ENCODE results near the gene PRDM15. TPM values are rescaled to one million over a fixed set of nuclear protein-coding genes. Genes with fewer than 3 reads are reported as not detected.

PRDM15 gene
- total RNA-seq, 4 donors from 2014 or later, result 6.4 to 88.4 (median 21.1) TPM

DNA sequence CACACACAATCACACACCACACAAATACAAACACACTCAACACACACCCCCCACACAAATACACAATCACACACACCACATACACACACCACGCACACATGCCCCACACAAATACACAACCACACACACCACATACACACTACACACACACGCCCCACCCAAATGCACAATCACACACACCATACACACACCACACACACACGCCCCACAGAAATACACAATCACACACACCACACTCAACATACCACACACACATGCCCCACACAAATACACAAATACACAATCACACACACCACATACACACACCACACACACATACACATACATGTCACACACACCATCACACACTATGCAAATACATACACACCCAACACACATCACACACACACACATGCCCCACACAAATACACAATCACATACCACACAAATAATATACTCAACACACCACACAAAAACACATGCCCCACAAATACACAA is 50.2 kb downstream of the PRDM15 start:
- Histone ChIP-seq H3K9me3 (no peaks in the 10 kb centered on the region), H3K27me3 (no peaks in the 10 kb centered on the region), H3K4me3 (no peak overlapping the region), H3K36me3 (no peaks in the 10 kb centered on the region), H3K27ac (no peak overlapping the region), H3K4me1 (no peaks in the 10 kb centered on the region)
- TF ChIP-seq EP300 (IDR thresholded peaks at IDR 0.05; ENCODE audit: low read depth), result no peak
- no peak for TF ChIP-seq POLR2A (IDR thresholded peaks at IDR 0.05)
- TF ChIP-seq POLR2AphosphoS5 (IDR thresholded peaks at IDR 0.05), result no peak
- TF ChIP-seq CTCF (IDR thresholded peaks at IDR 0.05), result no peak
- intact Hi-C loops (cut with DNase I; ENCODE audit: low total_unique reads) (no loop called here), in situ Hi-C loops (cut with MboI; ENCODE audit: low pct_ligation_motif_present in 1 of 4, low pct_unique_long_range_greater_than_20kb in 1 of 4, low sequenced_read_pairs in 3 of 4) (loop anchor here in 1 of 4 donors (10.0 kb wide), 1 partner anchor 296 kb away; no protein-coding TSS in a partner anchor)
- no peak for DNase-seq
- 63 to 65% methylated on average over 3 of the region's 3 CpGs for WGBS, 2 donors (ENCODE audit: low coverage in 1 of 2)

DNA sequence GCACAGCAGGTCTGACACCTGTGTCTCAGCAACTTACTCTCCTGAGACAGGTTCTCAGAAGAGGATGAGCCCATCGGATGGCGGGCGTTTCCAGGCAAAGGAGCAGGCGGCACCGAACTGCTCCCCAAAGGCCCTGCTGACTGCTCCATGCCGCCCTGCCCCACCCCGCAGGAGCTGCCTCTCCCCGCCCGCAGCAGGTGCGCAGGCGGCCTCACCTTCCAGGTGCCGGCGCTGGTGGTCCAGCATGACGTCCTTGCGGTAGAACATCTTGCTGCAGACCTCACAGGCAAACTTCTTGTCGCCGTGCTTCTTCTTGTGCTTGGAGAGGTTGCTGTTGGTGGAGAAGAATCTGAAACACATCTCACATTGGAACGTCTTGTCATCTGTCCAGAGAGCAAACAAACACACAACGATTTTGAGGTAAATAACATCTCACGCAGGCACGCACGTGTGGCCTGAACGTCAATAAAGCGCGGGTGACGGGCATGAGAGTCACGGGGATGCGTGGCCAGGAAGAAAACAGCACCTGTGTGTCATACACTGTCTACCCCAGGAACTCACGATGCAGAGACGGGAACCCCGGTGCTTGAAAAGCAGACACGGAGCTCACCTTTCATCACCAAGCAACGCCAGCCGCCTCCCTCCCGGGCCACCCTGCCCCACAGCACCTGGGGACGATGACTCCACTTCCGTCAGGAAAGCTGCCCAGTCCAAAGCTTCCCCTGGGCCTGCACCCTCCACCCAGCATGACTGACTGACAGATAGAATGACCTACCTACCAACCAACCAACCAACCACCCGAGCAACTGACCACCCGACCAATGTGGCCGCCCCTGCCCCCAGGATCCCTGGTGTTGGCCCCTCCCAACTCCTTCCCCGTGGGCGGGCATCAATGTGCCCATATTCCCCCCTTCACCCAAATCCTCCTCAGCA is 50.9 kb downstream of the PRDM15 start:
- no peaks in the 10 kb centered on the region for H3K36me3 ChIP-seq
- WGBS, 2 donors (ENCODE audit: low coverage in 1 of 2), result 87% methylated on average over 42 of the region's 42 CpGs; no CpG with 5 or more reads in 1 of the 2 donors
- in situ Hi-C loops (cut with MboI; ENCODE audit: low pct_ligation_motif_present in 1 of 4, low pct_unique_long_range_greater_than_20kb in 1 of 4, low sequenced_read_pairs in 3 of 4) (loop anchor here in 1 of 4 donors (10.0 kb wide), 1 partner anchor 297 kb away; no protein-coding TSS in a partner anchor), intact Hi-C loops (cut with DNase I; ENCODE audit: low total_unique reads) (no loop called here)
- no peak overlapping the region for H3K4me3 ChIP-seq
- DNase-seq, result no peak
- H3K27me3 ChIP-seq, result no peaks in the 10 kb centered on the region
- TF ChIP-seq EP300 (IDR thresholded peaks at IDR 0.05; ENCODE audit: low read depth) (no peak), CTCF (IDR thresholded peaks at IDR 0.05) (no peak), POLR2A (IDR thresholded peaks at IDR 0.05) (no peak), POLR2AphosphoS5 (IDR thresholded peaks at IDR 0.05) (no peak)
- no peaks in the 10 kb centered on the region for H3K4me1 ChIP-seq
- H3K9me3 ChIP-seq, result no peaks in the 10 kb centered on the region
- H3K27ac ChIP-seq, result no peak overlapping the region

- no peaks in the 10 kb centered on the region for H3K36me3 ChIP-seq
- in situ Hi-C loops (cut with MboI; ENCODE audit: low pct_ligation_motif_present in 1 of 4, low pct_unique_long_range_greater_than_20kb in 1 of 4, low sequenced_read_pairs in 3 of 4) (loop anchor here in 1 of 4 donors (10.0 kb wide), 1 partner anchor 299 kb away; no protein-coding TSS in a partner anchor), intact Hi-C loops (cut with DNase I; ENCODE audit: low total_unique reads) (no loop called here)
- no peak overlapping the region for H3K27ac ChIP-seq
- no peaks in the 10 kb centered on the region for H3K27me3 ChIP-seq
- H3K4me1 ChIP-seq, result no peaks in the 10 kb centered on the region
- no peak for TF ChIP-seq CTCF (IDR thresholded peaks at IDR 0.05)
- TF ChIP-seq POLR2AphosphoS5 (IDR thresholded peaks at IDR 0.05), result no peak
- no peak for TF ChIP-seq EP300 (IDR thresholded peaks at IDR 0.05; ENCODE audit: low read depth)
- no peak for TF ChIP-seq POLR2A (IDR thresholded peaks at IDR 0.05)
- no peak for DNase-seq
- H3K9me3 ChIP-seq, result no peaks in the 10 kb centered on the region
- no peak overlapping the region for H3K4me3 ChIP-seq
- WGBS, 2 donors (ENCODE audit: low coverage in 1 of 2), result 95 to 96% methylated on average over 8 to 16 of the region's 16 CpGs
Observed at GRCh38 chr21:41825881-41826280, 53.3 kb downstream of the PRDM15 start.

- no peaks in the 10 kb centered on the region for H3K36me3 ChIP-seq
- H3K9me3 ChIP-seq, result no peaks in the 10 kb centered on the region
- no peak for DNase-seq
- intact Hi-C loops (cut with DNase I; ENCODE audit: low total_unique reads) (no loop called here), in situ Hi-C loops (cut with MboI; ENCODE audit: low pct_ligation_motif_present in 1 of 4, low pct_unique_long_range_greater_than_20kb in 1 of 4, low sequenced_read_pairs in 3 of 4) (loop anchor here in 1 of 4 donors (10.0 kb wide), 1 partner anchor 300 kb away; no protein-coding TSS in a partner anchor)
- H3K27me3 ChIP-seq, result no peaks in the 10 kb centered on the region
- TF ChIP-seq POLR2AphosphoS5 (IDR thresholded peaks at IDR 0.05) (no peak), POLR2A (IDR thresholded peaks at IDR 0.05) (no peak), CTCF (IDR thresholded peaks at IDR 0.05) (no peak), EP300 (IDR thresholded peaks at IDR 0.05; ENCODE audit: low read depth) (no peak)
- WGBS, 2 donors (ENCODE audit: low coverage in 1 of 2), result 86% methylated on average over 15 of the region's 15 CpGs; no CpG with 5 or more reads in 1 of the 2 donors
- no peak overlapping the region for H3K27ac ChIP-seq
- no peak overlapping the region for H3K4me3 ChIP-seq
- H3K4me1 ChIP-seq, result no peaks in the 10 kb centered on the region
Observed at GRCh38 chr21:41825216-41825615, 53.9 kb downstream of the PRDM15 start.

Data from transverse colon (tissue), 4 donors.